GM12891 (cell line): ENCODE measurements around the gene NFIX.

ENCODE experiments used
- PAX5 ChIP-seq: IDR thresholded peaks from 2 replicates; pipeline ENCODE4 v1.6.1; 2011; ENCODE audit warnings: low read length, moderate library complexity, mild to moderate bottlenecking; ENCODE audit not compliant: insufficient read depth, severe bottlenecking
- POLR2A ChIP-seq: IDR thresholded peaks from 2 replicates; pipeline ENCODE4 v1.6.1; 2011; ENCODE audit warnings: low read depth, low read length, control low read depth
- POLR2AphosphoS5 ChIP-seq: IDR thresholded peaks from 2 replicates; pipeline ENCODE4 v1.6.1; 2011; ENCODE audit warnings: low read depth, low read length, control low read depth
- SPI1 ChIP-seq: IDR thresholded peaks from 2 replicates; pipeline ENCODE4 v1.6.1; 2011; ENCODE audit warnings: low read depth, low read length, control low read depth

DNA sequence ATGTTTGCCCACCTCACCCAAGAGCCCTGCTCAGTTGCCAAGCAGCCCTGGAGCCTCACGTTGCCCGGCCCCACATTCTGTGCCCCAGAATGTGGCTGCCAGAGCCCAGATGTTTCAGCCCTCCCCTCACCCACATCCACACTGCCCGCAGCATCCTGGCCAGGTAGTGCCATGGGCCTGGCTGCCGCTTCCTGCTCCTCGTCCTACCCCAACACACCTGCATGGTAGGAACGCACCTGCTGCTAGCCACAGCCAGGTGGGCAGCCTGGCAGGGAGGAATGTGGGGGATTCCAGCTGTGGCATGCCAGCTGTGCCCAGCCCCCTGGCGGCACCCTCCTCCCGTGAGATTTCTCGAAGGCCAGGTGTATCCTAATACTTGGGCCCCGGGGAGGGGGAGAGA lies 7.5 kb upstream of the NFIX start:
- TF ChIP-seq POLR2A (no peak), POLR2AphosphoS5 (no peak), PAX5 (no peak), SPI1 (no peak)
